Endothelial cell (in vitro differentiated cells): ENCODE measurements around the gene PAQR3. TPM values are rescaled to one million over a fixed set of nuclear protein-coding genes. Genes with fewer than 3 reads are reported as not detected.

Experiments used
- total RNA-seq: library from RNA; stranded (reverse); fragmentation: NEBNext Ultra II Directional; extraction: Animal tissue kit (Norgen Biotek cat#: 25700); gene quantifications from one replicate; pipeline ENCODE4 v1.2.1, GENCODE V29; 2021; ENCODE audit not compliant: unreplicated experiment

The PAQR3 gene
- total RNA-seq, 1 donor from 2014 or later = 28.9 TPM

Other genes with a start within 250 kb of the PAQR3 start
- gene BMP2K, start 163.1 kb downstream of the PAQR3 start, total RNA-seq = 270 TPM